ENCODE measurements around the gene ZBTB45. TPM values are rescaled to one million over a fixed set of nuclear protein-coding genes. Genes with fewer than 3 reads are reported as not detected.
A peak's percentile ranks its signal among the peaks of the same experiment; 100 is the strongest.

ZBTB45 gene
- total RNA-seq, 3 donors from 2014 or later (not counting 1 experiment from before 2014, with no cell fraction given) = 9.6 to 12.6 (median 9.8) TPM

DNA sequence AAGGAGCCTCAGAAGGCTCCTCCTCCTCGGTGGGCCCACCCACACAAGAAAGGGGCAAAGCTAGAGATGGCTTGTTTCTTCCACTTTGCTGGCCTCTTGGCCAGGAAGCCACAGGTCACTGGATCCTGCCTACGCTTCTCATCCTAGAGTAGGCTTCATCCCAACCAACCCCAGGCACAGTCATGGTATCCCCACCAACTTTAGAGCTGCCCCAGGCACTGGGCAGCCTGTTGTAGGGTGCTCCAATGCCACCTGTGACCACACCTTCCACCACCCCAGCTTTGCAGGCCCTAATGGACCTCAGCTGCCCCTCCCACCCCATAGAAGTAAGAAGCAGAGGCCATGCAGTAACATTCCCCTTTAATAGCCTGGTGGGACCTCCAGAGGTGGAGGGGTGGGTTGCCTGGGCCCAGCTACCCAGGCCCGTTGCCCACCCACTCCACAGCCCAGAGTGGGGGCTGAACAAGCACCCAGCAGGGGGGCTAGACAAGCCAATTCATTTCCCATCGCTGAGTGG is 35.8 kb upstream of the ZBTB45 start:
- Mint-ChIP-seq H3K27ac (peak overlapping the region; percentile 99), H3K27me3 (ENCODE audit: low read depth in 2 of 2) (no peaks in the 10 kb centered on the region), H3K4me1 (peaks cover 38 to 71% of the 10 kb centered on the region in 2 donors), H3K36me3 (no peaks in the 10 kb centered on the region), H3K9me3 (no peaks in the 10 kb centered on the region), H3K4me3 (peak overlapping the region; percentile 95)
- Histone ChIP-seq H3K27me3 (ENCODE audit: control insufficient read depth, insufficient read depth, low read length) (no peaks in the 10 kb centered on the region), H3K36me3 (ENCODE audit: control insufficient read depth, insufficient read depth, low read length) (peaks cover 44% of the 10 kb centered on the region), H3K4me3 (ENCODE audit: low read length) (peak overlapping the region; percentile 99), H3K4me1 (ENCODE audit: control insufficient read depth, insufficient read depth, low read length) (peaks cover 54% of the 10 kb centered on the region), H3K9me3 (ENCODE audit: control insufficient read depth, insufficient read depth, low read length) (no peaks in the 10 kb centered on the region), H3K27ac (ENCODE audit: low read length) (peak overlapping the region; percentile 98)
- ATAC-seq (no peak), DNase-seq (no peak)
- WGBS (ENCODE audit: insufficient coverage) = 47% methylated on average over 4 of the region's 4 CpGs
- TF ChIP-seq, protein P1, sequence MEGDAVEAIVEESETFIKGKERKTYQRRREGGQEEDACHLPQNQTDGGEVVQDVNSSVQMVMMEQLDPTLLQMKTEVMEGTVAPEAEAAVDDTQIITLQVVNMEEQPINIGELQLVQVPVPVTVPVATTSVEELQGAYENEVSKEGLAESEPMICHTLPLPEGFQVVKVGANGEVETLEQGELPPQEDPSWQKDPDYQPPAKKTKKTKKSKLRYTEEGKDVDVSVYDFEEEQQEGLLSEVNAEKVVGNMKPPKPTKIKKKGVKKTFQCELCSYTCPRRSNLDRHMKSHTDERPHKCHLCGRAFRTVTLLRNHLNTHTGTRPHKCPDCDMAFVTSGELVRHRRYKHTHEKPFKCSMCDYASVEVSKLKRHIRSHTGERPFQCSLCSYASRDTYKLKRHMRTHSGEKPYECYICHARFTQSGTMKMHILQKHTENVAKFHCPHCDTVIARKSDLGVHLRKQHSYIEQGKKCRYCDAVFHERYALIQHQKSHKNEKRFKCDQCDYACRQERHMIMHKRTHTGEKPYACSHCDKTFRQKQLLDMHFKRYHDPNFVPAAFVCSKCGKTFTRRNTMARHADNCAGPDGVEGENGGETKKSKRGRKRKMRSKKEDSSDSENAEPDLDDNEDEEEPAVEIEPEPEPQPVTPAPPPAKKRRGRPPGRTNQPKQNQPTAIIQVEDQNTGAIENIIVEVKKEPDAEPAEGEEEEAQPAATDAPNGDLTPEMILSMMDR (IDR thresholded peaks at IDR 0.05) = no peak
- intact Hi-C loops (cut with micrococcal nuclease) = loop anchor here (1.0 kb wide), 1 partner anchor 11 kb away; the partner anchor contains the start of gene TRIM28

- TF ChIP-seq, protein P1 (IDR thresholded peaks at IDR 0.05) = no peak
- Histone ChIP-seq H3K4me1 (ENCODE audit: control insufficient read depth, insufficient read depth, low read length) (peaks cover 50% of the 10 kb centered on the region), H3K27ac (ENCODE audit: low read length) (peak within 1 kb of the TSS; percentile 98), H3K4me3 (ENCODE audit: low read length) (peak within 1 kb of the TSS; percentile 99), H3K27me3 (ENCODE audit: control insufficient read depth, insufficient read depth, low read length) (no peaks in the 10 kb centered on the region), H3K9me3 (ENCODE audit: control insufficient read depth, insufficient read depth, low read length) (no peaks in the 10 kb centered on the region), H3K36me3 (ENCODE audit: control insufficient read depth, insufficient read depth, low read length) (peaks cover 51% of the 10 kb centered on the region)
- DNase-seq = peak; percentile 98
- no peaks in the 10 kb centered on the region for H3K36me3 Mint-ChIP-seq
- intact Hi-C loops (cut with micrococcal nuclease) = loop anchor here (1.0 kb wide), 1 partner anchor 10 kb away; the partner anchor contains the start of gene TRIM28
- peaks cover 38 to 65% of the 10 kb centered on the region in 2 donors for H3K4me1 Mint-ChIP-seq
- no peaks in the 10 kb centered on the region for H3K9me3 Mint-ChIP-seq
- WGBS (ENCODE audit: insufficient coverage) = under 1% methylated on average over 69 of the region's 69 CpGs
- peak; percentile 44 to 62 (median 50) for ATAC-seq
- peak within 1 kb of the TSS; percentile 98 for H3K4me3 Mint-ChIP-seq
- no peaks in the 10 kb centered on the region for H3K27me3 Mint-ChIP-seq (ENCODE audit: low read depth in 2 of 2)
- H3K27ac Mint-ChIP-seq = peak within 1 kb of the TSS; percentile 99
Observed at GRCh38 chr19:58554494-58555368, 35.1 kb upstream of the ZBTB45 start, which contains the start of gene CHMP2A. Gene CHMP2A (minus strand): TSS chr19:58555105. CDS start chr19:58554212, 893 bp downstream.

- ATAC-seq = no peak
- no peak for DNase-seq
- WGBS (ENCODE audit: insufficient coverage) = 54% methylated on average over 18 of the region's 18 CpGs
Observed at GRCh38 chr19:58553799-58554493, 34.3 kb upstream of the ZBTB45 start.

More at GRCh38 chr19:58553799-58554493, 34.3 kb upstream of the ZBTB45 start:
- H3K4me1 ChIP-seq (ENCODE audit: control insufficient read depth, insufficient read depth, low read length) = peaks cover 43% of the 10 kb centered on the region
- TF ChIP-seq, protein P1 (IDR thresholded peaks at IDR 0.05) = no peak
- H3K36me3 ChIP-seq (ENCODE audit: control insufficient read depth, insufficient read depth, low read length) = peaks cover 58% of the 10 kb centered on the region
- Mint-ChIP-seq H3K36me3 (no peaks in the 10 kb centered on the region), H3K27ac (peak overlapping the region; percentile 99), H3K4me1 (peaks cover 34 to 58% of the 10 kb centered on the region in 2 donors), H3K27me3 (ENCODE audit: low read depth in 2 of 2) (no peaks in the 10 kb centered on the region), H3K4me3 (peak overlapping the region; percentile 95), H3K9me3 (no peaks in the 10 kb centered on the region)
- H3K27ac ChIP-seq (ENCODE audit: low read length) = peak overlapping the region; percentile 98
- no peaks in the 10 kb centered on the region for H3K27me3 ChIP-seq (ENCODE audit: control insufficient read depth, insufficient read depth, low read length)
- H3K4me3 ChIP-seq (ENCODE audit: low read length) = peak overlapping the region; percentile 99
- no peaks in the 10 kb centered on the region for H3K9me3 ChIP-seq (ENCODE audit: control insufficient read depth, insufficient read depth, low read length)
- intact Hi-C loops (cut with micrococcal nuclease) = no loop called here

All from natural killer cell (primary cell).